Measurements from ENCODE around the gene NHSL2. TPM values are rescaled to one million over a fixed set of nuclear protein-coding genes. Genes with fewer than 3 reads are reported as not detected.

Gene NHSL2
- polyA plus RNA-seq, 1 donor: 11.6 TPM

DNA sequence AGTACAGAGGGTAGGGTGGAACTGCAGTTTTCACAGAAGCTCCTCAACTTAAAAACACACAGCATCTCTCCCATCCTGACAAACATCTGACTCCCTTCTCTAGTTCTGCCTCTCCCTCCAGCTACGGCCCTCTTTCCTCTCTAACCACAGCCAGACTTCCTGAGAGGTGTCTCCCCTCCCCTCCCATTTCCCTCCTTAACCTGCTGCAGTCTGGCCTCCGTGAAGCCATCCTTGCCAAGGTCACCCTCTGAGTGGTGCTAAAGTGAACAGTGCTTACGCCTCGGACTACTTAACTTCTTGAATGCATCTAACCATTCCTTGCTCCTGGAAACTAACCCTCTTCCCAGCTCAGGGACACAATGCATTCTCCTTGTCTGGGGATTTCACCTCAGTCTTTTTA is 167.8 kb downstream of the NHSL2 start:
- no peak for DNase-seq

DNA sequence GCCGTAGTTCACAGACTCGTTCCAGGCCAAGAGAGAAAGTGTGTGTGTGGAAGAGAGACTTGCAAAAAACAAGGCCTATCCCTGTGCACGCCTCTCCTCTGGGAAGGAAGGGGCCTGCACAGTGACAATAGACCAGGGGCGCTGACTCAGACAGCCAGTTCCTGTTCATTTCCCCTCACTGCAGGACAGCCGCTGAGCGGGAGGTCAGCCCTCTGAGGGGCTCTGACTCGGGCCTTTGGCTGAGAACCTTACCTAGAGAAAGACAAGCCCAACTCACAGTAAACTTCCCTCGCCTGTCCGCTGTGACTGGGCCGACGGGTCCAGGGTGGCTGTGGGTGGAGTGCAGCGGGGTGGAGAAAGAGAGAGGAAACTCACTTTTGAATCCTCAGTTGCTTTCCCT is 169.0 kb downstream of the NHSL2 start:
- DNase-seq: no peak

DNA sequence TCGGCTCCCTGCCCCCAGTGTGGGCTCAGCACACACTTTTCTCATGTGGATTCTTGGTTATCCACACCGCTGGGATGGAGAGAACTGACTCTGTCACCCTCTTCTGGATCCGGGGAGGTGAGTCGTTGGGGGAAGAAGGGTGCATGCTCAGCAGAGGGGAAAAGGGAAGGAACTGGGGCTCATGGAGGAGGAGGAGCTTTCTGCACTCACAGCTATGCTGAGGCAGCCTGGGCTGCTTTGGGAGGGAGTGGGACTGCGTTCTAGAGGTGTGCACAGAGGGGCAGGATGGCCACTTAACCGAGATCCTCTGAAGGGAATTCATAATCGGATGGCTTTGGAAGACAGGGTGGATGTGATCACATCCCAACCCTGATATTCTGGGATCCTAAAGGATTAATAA is 169.5 kb downstream of the NHSL2 start:
- DNase-seq: no peak

DNA sequence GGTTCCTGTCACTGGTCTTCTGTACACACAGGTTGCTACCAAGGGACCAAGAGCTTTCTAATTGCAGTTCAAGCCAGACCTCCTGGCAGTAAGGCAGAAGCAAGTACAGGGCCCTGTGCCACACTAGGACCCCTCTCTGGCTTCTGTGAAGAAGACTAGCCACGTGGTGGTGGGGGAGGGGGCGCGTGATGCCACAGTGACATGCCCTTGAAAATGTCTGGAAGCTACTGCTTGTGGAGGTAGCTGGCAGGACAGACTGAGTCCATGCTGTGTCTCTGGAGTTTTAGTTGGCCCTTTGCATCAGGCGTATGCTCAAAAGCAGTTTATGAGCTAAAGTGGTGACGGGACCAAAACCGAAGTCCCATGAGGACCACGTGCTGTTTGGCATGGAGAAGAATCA is 170.2 kb downstream of the NHSL2 start:
- no peak for DNase-seq

DNA sequence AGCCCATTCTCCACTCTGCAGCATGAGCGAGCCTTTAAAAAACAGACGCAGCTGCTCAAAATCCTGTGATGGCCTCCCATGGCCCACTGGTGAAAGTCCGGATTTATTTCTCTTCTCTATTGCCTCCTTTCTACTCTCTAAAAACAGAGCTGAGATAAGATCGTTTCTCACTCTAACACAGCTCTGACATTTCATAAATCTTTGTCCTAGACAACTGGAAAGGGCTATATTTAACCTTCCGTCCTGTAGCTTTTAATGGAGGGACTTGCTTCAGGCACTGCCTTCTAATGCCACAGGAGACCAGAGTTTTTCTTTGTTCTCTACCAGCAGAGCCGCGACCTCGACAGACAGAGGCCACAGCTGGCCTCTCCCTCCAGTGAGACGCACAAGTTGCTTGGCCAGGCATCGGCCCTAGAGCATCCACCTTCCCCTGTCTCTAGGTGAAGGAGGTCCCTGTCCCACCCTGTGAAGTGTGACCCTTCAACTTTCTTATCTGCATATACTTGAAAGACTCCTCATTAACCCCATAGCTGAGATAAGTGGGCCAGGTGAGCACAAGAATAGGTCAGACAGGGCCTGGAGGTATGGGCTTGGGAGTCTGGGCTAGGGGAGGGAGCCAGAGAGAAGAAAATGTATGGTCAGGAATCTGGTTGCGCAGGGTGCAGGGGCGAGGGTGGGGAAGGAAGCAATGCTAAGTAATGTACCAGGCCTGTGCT is 171.1 kb downstream of the NHSL2 start:
- no peak for DNase-seq

DNA sequence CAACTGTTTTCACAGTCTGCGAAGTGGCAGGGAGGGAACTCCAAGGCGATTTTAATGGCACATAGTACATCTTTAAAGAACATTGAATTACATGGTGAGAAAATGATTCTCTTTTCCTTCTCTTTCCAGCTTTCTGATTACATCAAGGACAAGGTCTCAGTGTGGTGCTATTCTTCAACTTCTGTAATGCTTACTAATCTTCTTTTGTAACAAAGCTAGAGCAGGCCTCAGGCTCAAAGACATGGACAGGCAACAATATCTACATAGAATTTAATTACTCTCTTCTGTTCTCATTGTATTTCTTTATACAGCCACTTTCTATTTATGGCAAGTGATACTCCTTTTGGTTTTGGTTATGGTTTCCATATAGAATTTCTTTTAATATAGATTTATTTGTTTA is 172.6 kb downstream of the NHSL2 start:
- no peak for DNase-seq

DNA sequence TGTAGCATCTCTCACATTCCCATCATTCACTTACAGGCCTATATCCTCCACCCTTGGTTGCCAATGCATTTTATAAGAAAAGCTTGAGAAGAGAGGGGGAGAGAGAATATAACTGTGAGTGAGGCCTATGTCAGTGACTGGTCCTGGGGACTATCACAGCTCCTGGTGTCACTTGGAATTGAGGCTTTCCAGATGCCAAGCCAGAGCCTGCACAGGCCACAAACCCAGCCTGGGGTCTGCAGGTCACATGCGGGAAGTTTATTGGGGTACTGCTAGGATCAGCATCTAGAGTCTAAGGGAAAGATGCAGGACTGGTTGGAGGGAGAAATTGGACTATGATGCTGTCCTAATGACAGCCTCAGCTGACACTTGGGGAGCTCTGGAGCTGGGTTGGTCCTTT is 173.5 kb downstream of the NHSL2 start:
- no peak for DNase-seq

DNA sequence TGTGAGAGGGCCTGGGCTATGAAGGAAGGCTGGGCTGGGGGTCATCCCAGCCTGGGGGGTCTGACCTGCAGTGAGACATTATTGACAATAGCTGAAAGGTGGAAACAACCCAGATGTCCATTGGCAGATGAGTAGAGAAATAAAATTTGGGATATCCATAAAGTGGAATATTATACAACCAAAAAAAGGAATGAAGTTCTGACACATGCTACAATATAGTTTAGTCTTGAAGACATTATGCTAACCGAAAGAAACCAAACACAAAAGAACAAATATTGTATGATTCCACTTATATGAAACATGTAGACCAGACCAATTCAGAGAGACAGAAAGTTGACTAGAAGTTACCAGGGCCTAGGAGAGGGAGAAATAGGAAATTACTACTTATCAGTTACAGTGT is 176.3 kb downstream of the NHSL2 start:
- DNase-seq: no peak

DNA sequence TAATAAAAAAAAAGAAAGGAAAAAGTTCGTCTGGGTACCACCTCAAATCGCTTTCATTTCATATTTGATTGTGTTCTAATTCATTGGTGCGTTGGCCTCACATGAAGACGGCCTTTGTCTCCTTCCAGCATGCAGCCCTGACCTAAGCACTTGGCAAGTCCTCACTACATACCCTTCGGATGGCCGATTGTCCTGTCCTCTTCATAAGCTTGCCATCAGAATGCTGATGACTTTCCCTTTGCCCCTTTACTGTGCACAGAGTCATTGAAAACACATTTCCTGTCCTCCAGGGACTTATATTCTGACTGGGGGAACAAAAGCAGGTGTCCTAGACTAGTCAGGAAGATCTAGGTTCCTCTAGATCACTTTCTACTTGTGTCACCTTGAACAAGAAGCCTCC is 178.1 kb downstream of the NHSL2 start:
- DNase-seq: no peak

DNA sequence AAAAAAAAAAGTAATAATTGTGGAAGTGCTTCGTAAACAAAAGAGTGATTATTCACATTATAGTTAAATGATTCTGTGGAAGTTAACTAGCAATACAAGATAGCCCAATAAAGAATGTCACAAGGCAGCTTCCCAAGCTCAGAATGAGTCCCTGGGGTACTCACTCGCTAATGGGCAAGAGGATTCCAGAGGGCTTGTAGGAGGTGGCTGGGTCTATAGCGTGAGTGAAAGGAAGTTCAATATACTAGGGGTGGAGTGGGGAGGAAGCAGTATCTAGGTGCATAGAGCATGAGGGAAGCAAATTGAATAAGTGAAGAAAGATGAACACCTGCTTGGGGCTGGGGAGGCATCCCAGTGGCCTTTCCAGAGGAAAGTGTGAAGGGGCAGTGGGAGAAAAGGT is 178.6 kb downstream of the NHSL2 start:
- no peak for DNase-seq

DNA sequence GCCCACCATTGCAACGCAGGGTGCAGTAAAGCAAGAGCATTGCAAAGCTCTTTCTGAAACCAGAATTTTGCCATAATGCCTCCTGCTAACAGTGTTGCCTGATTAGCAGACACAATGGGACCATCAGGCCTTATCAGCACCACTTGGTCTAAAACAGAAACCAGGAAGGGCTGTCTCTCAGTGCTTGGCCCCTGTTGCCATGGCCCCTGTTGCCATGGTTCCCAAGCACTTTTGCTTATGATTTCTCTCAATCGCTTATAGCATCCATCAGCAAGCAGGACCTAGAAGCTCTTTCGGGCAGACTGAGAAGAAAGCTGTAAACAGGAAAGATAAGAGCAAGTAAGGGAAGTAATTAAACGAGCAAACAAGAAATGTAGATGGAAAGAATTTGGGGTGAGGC is 184.2 kb downstream of the NHSL2 start:
- no peak for DNase-seq

DNA sequence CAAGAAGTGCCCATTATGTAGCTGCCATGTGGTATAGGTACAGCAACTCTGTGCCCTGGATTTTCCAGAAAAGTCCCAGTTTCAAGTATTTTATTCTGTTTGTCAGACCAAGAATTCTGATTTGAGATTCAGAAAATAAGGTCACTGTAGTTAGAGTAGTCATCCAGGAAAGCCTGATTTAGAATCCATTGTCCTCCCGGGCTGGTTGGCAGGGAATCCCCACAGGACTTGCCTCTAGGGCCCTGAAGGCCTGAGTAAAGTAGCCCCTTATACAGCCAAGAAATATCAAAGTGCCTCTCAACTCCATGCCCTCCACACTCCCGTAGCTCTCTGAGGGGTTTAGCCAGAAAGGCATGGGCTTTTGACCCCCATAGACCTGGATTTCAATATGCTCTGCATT is 184.7 kb downstream of the NHSL2 start:
- DNase-seq: no peak

DNA sequence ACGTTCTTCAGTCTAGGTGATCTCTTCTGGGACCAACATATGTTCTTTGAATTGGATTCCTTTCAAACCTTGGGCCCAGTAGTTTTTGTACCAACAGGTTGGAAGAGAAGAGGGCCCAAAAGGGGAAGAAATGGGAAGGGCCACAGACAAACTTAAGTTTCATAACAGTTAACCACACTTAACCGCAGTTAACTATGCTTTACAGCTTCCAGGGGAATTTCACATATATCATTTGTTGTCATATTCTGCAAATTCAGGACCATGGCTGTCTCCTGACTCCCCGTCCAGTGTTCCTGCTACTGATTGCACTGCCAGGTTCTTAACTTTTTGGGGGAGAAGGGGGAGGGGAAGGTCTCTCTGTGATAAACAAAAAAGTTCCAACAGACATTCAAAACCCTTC is 186.5 kb downstream of the NHSL2 start:
- no peak for DNase-seq

DNA sequence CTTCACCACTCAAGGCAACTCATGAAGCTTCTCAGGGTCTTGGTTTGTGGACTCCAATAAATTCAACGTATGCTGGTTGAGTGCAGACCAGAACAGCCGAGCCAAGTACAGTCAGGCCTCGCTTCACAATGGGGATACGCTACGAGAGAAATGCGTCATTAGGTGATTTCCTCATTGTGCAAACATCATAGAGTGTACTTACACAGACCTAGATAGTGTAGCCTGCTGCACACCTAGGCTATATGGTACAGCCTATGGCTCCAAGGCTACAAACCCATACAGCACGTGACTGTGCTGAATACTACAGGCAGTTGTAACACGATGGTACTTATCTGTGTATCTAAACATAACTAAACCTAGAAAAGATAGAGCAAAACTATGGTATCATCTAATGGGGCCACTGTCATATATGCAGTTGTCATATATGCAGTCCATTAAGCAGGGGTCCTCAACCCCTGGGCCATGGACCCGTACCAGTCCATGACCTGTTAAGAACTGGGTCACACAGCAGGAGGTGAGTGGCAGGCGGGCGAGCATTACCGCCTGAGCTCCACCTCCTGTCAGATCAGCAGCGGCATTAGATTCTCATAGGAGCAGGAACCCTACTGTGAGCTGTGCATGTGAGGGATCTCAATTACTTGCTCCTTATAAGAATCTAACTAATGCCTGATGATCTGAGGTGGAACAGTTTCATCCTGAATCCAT is 189.6 kb downstream of the NHSL2 start:
- no peak for DNase-seq

DNA sequence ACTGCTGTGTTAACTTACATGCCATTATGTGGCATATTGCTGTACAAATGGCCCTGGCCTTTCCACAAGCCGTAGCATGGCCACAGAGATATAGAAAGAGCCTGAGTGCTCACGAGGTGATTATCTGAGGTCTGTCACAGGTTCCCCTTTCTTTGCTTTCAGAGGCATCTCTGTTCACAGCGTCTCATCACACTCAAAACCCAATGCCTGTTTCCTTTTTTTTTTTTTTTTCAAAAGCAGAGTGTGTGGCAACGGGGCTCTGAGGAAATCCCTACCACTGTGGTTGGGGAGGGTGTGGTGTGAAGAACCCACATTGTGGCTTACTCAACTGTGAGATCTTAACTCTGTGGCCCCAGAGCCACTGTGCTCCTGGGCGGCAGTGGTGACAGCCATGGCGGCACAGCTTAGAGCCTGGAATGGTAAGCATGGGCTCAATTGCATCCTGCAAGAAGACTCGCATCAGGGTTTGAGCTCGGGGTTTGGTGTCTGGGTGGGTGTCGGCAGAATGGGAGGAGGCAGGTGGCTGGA is 190.2 kb downstream of the NHSL2 start:
- DNase-seq: no peak

DNA sequence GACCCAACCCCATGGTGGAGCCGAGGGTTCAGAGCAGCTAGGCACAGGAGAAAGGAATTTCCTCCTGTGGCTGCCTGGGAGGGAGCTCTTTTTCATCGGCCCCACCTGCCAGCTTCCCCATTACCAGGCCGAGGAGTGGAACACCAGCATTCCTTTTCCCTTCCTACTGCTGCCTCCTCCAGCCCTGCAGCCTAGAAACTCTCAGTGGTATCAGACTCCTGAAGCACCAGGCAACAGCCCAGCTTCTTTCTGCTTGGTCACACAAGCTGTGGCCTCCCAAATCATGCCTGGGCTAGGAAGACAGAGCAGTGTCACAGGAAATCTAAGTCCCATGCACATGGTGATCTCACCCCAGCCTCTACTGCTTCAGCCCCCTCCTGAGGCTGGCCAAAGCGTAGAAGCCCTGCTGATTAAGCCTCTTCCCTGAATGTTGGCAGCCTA is 191.0 kb downstream of the NHSL2 start:
- no peak for DNase-seq

DNA sequence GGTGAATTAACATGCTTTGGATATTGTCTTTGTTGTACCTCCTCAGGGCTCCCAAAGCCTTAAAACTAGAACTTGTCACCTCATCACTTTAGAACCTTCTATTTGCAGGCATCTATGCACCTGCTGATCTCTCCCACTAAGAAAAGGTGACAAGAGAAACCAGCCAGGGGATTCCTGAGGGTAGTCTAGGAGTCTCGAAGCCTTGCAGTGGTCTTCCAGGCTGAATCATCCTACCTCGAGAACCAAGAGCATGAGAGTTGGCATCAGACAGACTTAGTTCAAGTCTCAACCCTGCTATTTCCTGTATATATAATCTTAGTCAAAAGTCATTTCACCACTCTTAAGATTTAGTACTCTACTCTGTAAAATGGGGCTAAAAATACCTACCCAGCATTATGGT is 191.5 kb downstream of the NHSL2 start:
- no peak for DNase-seq

DNA sequence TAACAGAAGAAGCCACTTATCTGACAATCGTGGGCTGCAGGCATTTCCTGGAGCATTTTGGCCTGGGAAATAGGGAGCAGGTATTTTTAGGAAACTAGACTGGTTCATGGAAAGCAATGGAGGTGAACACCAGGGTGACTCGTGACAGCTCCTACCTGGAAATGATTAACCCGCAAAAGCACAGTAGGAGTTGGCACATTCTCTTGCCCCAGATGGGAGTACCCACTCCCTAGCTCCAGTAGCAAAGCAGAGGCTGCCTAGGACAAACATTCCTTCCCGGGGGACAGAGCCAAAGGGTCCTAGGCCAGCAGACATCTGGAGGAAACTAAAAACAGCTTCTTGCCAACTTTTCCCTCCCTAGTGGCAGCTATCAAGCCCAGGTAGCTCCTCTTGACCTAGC is 192.1 kb downstream of the NHSL2 start:
- DNase-seq: peak; percentile 52

DNA sequence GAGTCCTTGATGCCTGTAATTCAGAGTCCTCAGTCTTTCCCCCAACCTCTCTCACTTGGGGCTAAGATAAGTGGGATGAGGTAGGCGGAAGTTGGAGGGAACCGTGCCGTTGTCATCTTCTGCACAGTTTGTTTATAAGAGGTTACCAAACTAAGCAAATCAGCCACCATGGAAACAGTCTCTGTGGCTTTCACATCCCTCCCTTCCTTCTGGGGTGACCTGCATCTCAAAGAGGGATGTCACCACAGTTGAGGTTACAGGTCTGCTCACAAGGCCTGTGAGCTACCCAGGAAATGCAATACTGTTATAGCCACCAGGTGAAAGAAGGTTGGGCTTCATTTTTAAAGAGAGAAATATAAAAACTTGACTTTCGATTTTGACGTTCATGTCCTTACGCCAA is 194.8 kb downstream of the NHSL2 start:
- DNase-seq: no peak

DNA sequence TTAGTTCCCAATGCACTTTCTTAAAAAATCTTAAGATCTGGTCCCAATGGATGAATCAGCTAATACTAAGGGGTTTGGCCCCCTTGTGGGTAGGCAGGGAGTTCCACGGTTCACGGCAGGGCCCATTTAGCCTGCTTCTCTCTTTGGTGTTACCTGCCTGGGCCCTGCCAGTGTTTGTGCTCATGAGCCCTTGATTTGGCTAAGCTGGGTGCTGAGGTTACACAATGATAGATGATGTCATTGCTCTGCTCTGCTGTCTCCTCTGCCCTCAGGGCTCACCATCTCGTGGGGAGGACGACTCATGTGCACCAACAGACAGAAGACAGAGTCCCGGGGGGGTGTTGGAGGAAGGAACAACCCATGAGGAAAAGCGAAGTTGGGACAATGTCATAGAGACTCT is 196.7 kb downstream of the NHSL2 start:
- no peak for DNase-seq

DNA sequence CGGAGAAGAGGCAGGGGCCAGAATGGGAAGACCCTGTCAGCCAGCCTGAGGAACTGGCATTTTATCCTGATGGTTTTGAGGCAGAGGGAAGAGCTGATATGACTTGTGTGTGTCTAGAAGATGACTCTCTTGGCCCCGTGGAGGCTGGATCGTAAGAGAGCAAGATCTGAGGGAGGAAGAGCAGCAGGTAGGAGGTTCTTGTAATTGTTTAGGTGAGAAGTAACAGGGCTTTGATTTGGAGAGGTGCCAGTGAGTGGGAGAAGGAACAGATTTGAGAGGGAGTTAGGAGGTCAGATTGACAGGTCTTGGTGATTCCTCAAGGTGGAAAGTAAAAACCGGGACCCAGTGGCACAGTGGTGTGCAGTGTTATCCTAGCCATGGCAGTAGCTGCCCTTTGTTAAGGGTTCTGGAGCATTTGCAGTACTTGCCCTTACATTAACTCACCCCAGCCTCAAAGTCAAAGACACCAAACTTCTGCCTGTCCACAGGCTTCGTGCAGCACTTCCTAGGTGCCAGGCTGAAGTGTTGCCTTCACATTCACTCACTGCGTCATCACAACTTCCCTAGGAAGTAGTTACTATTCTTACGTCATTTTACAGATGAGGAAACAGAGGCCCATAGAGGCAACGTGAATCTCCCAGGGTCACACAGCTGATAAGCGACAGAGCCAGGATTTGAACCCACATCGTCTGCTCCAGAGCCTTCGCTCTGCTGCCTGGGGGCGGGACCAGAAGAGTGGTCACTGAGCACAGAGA is 197.4 kb downstream of the NHSL2 start:
- no peak for DNase-seq

DNA sequence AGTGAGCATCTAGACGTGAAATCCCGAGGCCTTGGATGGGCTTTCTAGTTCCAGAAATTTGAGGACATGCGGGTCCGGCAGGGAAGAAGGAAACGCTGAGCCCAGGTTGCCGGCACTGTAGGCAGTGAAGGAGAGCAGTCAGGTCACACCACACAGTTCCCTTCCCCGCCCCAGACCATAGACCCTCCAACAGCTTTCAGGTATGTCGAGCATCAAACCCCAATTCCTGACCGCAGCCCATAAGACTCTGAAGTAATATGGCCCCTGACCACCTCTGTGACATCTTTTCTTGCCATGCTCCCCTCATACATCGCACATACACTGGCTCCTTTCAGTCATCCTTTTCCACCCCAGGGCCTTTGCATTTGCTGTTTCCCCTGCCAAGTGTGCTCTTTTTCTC is 198.0 kb downstream of the NHSL2 start:
- no peak for DNase-seq

Measured in left kidney (tissue), 2 donors.